Smooth muscle cell of the umbilical artery (primary cell): ENCODE data around the gene TMEM255A. TPM values are rescaled to one million over a fixed set of nuclear protein-coding genes. Genes with fewer than 3 reads are reported as not detected.

Experiments used
- total RNA-seq: library from RNA; depleted of rRNA; stranded (reverse); fragments of >200 nt; gene quantifications from 2 replicates; pipeline ENCODE4 v1.2.3, GENCODE V29; 2014

TMEM255A gene
- total RNA-seq = under 0.01 and 0.05 TPM in 2 replicates

GRCh38 chrX:120310861-120311726, at the start of gene TMEM255A:
Gene TMEM255A (minus strand): TSS chrX:120311461. CDS start chrX:120311309, 152 bp downstream.

GRCh38 chrX:120250522-120251271, 60.6 kb downstream of the TMEM255A start, which contains the start of gene ZBTB33:
Gene ZBTB33 (plus strand): TSS chrX:120250812. CDS start chrX:120253416, 2,604 bp downstream.

Other genes with a start within 250 kb of the TMEM255A start
- not detected in 2 replicates for gene RHOXF2B, start 233.8 kb downstream of the TMEM255A start, total RNA-seq
- not detected in 2 replicates for gene RHOXF1, start 195.5 kb downstream of the TMEM255A start, total RNA-seq
- gene RHOXF2, start 152.8 kb downstream of the TMEM255A start, total RNA-seq = not detected in 2 replicates
- gene ZBTB33, start 60.6 kb downstream of the TMEM255A start, total RNA-seq = 13.4 and 17.2 TPM in 2 replicates
- gene ATP1B4, start 50.6 kb upstream of the TMEM255A start, total RNA-seq = not detected in 2 replicates
- gene LAMP2, start 157.8 kb upstream of the TMEM255A start, total RNA-seq = 230 and 252 TPM in 2 replicates
- 38.6 and 69.1 TPM in 2 replicates for gene CUL4B, start 249.5 kb upstream of the TMEM255A start, total RNA-seq